ENCODE measurements around the gene PLCD1. TPM values are rescaled to one million over a fixed set of nuclear protein-coding genes. Genes with fewer than 3 reads are reported as not detected.

Gene PLCD1
- total and polyA plus RNA-seq, 8 donors = 33.3 to 54.3 (median 44.6) TPM

- no peaks in the 10 kb centered on the region for H3K9me3 ChIP-seq
- H3K36me3 ChIP-seq = peaks cover 0 to 38% of the 10 kb centered on the region in 2 donors
- no peaks in the 10 kb centered on the region for H3K27me3 ChIP-seq
- no peak overlapping the region for H3K27ac ChIP-seq
- no peak overlapping the region for H3K4me3 ChIP-seq
- DNase-seq = peak in 1 of 4 donors; percentile 20
- intact Hi-C loops (cut with DNase I) = no loop called here
- peaks cover 12 to 61% of the 10 kb centered on the region in 2 donors for H3K4me1 ChIP-seq
- ATAC-seq = no peak
- no peak for TF ChIP-seq CTCF (IDR thresholded peaks at IDR 0.05)
These were observed 29.6 kb downstream of the PLCD1 start for GRCh38 chr3:37999836-38000235.

GRCh38 chr3:37997791-37998370 is 31.6 kb downstream of the PLCD1 start:
- Histone ChIP-seq H3K4me1 (peaks cover 8 to 62% of the 10 kb centered on the region in 2 donors), H3K27me3 (no peaks in the 10 kb centered on the region), H3K4me3 (peak overlapping the region; percentile 40 to 43), H3K36me3 (peaks cover 0 to 33% of the 10 kb centered on the region in 2 donors), H3K27ac (peak overlapping the region; percentile 90 to 95), H3K9me3 (no peaks in the 10 kb centered on the region)
- intact Hi-C loops (cut with DNase I) = no loop called here
- TF ChIP-seq CTCF (IDR thresholded peaks at IDR 0.05) = no peak
- DNase-seq (peak in 1 of 4 donors; percentile 44), ATAC-seq (no peak)

GRCh38 chr3:37997342-37997741 is 32.1 kb downstream of the PLCD1 start:
- intact Hi-C loops (cut with DNase I) = no loop called here
- peaks cover 0 to 28% of the 10 kb centered on the region in 2 donors for H3K36me3 ChIP-seq
- H3K4me3 ChIP-seq = no peak overlapping the region
- H3K27me3 ChIP-seq = no peaks in the 10 kb centered on the region
- peaks cover 8 to 67% of the 10 kb centered on the region in 2 donors for H3K4me1 ChIP-seq
- H3K27ac ChIP-seq = peak overlapping the region in 1 of 2 donors; percentile 95
- DNase-seq = peak in 1 of 4 donors; percentile 34
- no peak for TF ChIP-seq CTCF (IDR thresholded peaks at IDR 0.05)
- no peaks in the 10 kb centered on the region for H3K9me3 ChIP-seq
- ATAC-seq = no peak

GRCh38 chr3:37996785-37997301 is 32.6 kb downstream of the PLCD1 start:
- ATAC-seq = peak; percentile 55
- no peaks in the 10 kb centered on the region for H3K9me3 ChIP-seq
- intact Hi-C loops (cut with DNase I) = no loop called here
- H3K4me3 ChIP-seq = no peak overlapping the region
- peak in 2 of 4 donors; percentile 64 to 77 for DNase-seq
- peaks cover 0 to 23% of the 10 kb centered on the region in 2 donors for H3K36me3 ChIP-seq
- H3K27me3 ChIP-seq = no peaks in the 10 kb centered on the region
- H3K4me1 ChIP-seq = peaks cover 8 to 72% of the 10 kb centered on the region in 2 donors
- H3K27ac ChIP-seq = no peak overlapping the region
- TF ChIP-seq CTCF (IDR thresholded peaks at IDR 0.05) = peak; percentile 78 to 98
